ENCODE data around the gene WDR19.

WDR19 gene

DNA sequence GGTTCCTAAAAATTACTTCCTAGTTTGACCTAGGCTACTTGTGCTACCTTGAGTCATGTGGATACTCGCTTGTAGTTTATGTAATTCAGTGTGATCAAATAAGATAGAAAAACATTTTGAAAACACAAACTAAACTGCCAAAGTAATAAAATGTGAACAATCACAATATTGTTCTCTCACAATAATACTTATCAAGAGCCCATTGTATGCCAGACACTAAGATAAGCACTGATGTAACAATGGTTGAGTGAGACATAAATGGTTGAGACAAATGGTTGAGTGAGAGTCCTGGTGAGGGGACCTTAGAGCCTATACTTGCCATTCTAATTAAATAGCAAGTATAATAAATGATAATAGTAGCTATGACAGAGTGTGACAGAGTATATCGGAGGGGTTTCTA, 142.1 kb downstream of the WDR19 start:
- Histone ChIP-seq H2AFZ (ENCODE audit: low read length, unreplicated experiment) (no peak overlapping the region), H3K79me2 (ENCODE audit: control insufficient read depth, insufficient read depth, low read length, unreplicated experiment) (no peaks in the 10 kb centered on the region), H3K27me3 (ENCODE audit: insufficient read depth, low read length) (no peaks in the 10 kb centered on the region), H3K27ac (ENCODE audit: low read depth, low read length) (no peak overlapping the region), H3K4me1 (ENCODE audit: control insufficient read depth, insufficient read depth, low read length, unreplicated experiment) (peaks cover 20% of the 10 kb centered on the region), H3K36me3 (ENCODE audit: insufficient read depth, low read length) (peaks cover 23% of the 10 kb centered on the region), H3K4me3 (ENCODE audit: low read depth, low read length) (no peak overlapping the region)

GRCh38 chr4:39324897-39325613, 142.7 kb downstream of the WDR19 start:
- no peak overlapping the region for H2AFZ ChIP-seq (ENCODE audit: low read length, unreplicated experiment)
- peaks cover 23% of the 10 kb centered on the region for H3K36me3 ChIP-seq (ENCODE audit: insufficient read depth, low read length)
- H3K4me1 ChIP-seq (ENCODE audit: control insufficient read depth, insufficient read depth, low read length, unreplicated experiment) = peaks cover 14% of the 10 kb centered on the region
- H3K4me3 ChIP-seq (ENCODE audit: low read depth, low read length) = no peak overlapping the region
- no peaks in the 10 kb centered on the region for H3K27me3 ChIP-seq (ENCODE audit: insufficient read depth, low read length)
- H3K27ac ChIP-seq (ENCODE audit: low read depth, low read length) = no peak overlapping the region
- H3K79me2 ChIP-seq (ENCODE audit: control insufficient read depth, insufficient read depth, low read length, unreplicated experiment) = no peaks in the 10 kb centered on the region

DNA sequence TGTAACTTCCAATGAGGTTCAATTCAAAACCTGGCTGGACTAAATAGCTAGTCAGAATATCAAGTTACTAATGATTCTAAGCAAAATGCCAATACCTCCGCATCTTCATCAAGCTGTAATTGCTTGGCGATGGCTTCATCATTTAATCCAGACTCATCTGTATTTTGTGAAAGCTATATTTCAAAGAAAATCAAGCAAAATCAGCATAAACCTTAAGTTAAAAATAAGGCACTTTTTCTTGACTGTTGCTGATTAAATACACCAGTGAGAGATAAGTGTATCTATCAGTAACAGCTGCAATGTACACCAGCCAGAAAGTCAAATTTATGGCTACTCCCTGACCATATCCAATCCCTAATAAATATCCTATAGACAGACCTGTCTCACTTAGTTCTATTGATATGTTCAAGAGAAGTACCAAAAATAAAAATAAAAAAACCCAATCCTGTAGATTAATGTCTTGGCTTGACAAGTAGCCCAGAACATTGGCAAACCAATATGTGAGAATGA, 144.2 kb downstream of the WDR19 start:
- H3K36me3 ChIP-seq (ENCODE audit: insufficient read depth, low read length) = peaks cover 17% of the 10 kb centered on the region
- no peaks in the 10 kb centered on the region for H3K27me3 ChIP-seq (ENCODE audit: insufficient read depth, low read length)
- peaks cover 3% of the 10 kb centered on the region for H3K79me2 ChIP-seq (ENCODE audit: control insufficient read depth, insufficient read depth, low read length, unreplicated experiment)
- no peak overlapping the region for H2AFZ ChIP-seq (ENCODE audit: low read length, unreplicated experiment)
- no peak overlapping the region for H3K4me3 ChIP-seq (ENCODE audit: low read depth, low read length)
- no peaks in the 10 kb centered on the region for H3K4me1 ChIP-seq (ENCODE audit: control insufficient read depth, insufficient read depth, low read length, unreplicated experiment)
- H3K27ac ChIP-seq (ENCODE audit: low read depth, low read length) = no peak overlapping the region

- no peak overlapping the region for H3K27ac ChIP-seq (ENCODE audit: low read depth, low read length)
- peaks cover 22% of the 10 kb centered on the region for H3K79me2 ChIP-seq (ENCODE audit: control insufficient read depth, insufficient read depth, low read length, unreplicated experiment)
- H3K27me3 ChIP-seq (ENCODE audit: insufficient read depth, low read length) = no peaks in the 10 kb centered on the region
- H2AFZ ChIP-seq (ENCODE audit: low read length, unreplicated experiment) = no peak overlapping the region
- no peaks in the 10 kb centered on the region for H3K4me1 ChIP-seq (ENCODE audit: control insufficient read depth, insufficient read depth, low read length, unreplicated experiment)
- peaks cover 17% of the 10 kb centered on the region for H3K36me3 ChIP-seq (ENCODE audit: insufficient read depth, low read length)
- no peak overlapping the region for H3K4me3 ChIP-seq (ENCODE audit: low read depth, low read length)
Observed at GRCh38 chr4:39330353-39330752, 148.0 kb downstream of the WDR19 start.

DNA sequence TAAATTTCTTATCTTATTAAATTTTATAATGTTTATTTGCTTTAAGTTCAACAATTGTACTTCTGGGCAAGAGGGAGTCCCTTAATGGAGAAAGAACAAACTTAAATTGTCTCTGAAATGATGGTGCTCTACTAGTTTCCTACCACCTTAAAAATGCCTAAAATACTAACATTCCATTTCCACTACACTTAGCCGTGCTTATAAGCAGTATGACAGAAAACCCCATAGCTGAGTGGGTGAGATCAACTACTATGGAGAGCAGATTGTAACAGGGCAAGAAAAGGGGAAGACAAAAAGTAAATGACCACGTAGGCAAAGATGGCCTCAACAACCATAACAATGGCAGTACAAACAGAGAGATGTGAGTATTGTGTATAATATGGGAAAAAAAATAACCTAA, 148.9 kb downstream of the WDR19 start:
- Histone ChIP-seq H3K79me2 (ENCODE audit: control insufficient read depth, insufficient read depth, low read length, unreplicated experiment) (peaks cover 26% of the 10 kb centered on the region), H3K36me3 (ENCODE audit: insufficient read depth, low read length) (peaks cover 13% of the 10 kb centered on the region), H3K27me3 (ENCODE audit: insufficient read depth, low read length) (no peaks in the 10 kb centered on the region), H3K4me1 (ENCODE audit: control insufficient read depth, insufficient read depth, low read length, unreplicated experiment) (no peaks in the 10 kb centered on the region), H3K4me3 (ENCODE audit: low read depth, low read length) (no peak overlapping the region), H2AFZ (ENCODE audit: low read length, unreplicated experiment) (no peak overlapping the region), H3K27ac (ENCODE audit: low read depth, low read length) (no peak overlapping the region)

Data from ACC112 (cell line).